Neuronal stem cell (in vitro differentiated cells): ENCODE results near the gene PAQR5.

Experiments used
- DNase-seq: peaks from one replicate; pipeline ENCODE4 v3.0.0-alpha.2; 2013; ENCODE audit warnings: low spot score
- H2AFZ ChIP-seq: one replicate; pipeline ENCODE4 v1.6.1; 2013; ENCODE audit warnings: mild to moderate bottlenecking, low read length, inconsistent platforms
- H2AK5ac ChIP-seq: 2 replicates; pipeline ENCODE4 v1.6.1; 2013; ENCODE audit warnings: low read depth, mild to moderate bottlenecking, inconsistent platforms, low read length, moderate library complexity, mixed read lengths
- H2BK120ac ChIP-seq: 2 replicates; pipeline ENCODE4 v1.6.1; 2013; ENCODE audit warnings: low read depth, mild to moderate bottlenecking, inconsistent platforms, low read length, moderate library complexity, mixed read lengths
- H2BK12ac ChIP-seq: one replicate; pipeline ENCODE4 v1.6.1; 2013; ENCODE audit warnings: low read length, inconsistent platforms
- H2BK15ac ChIP-seq: 2 replicates; pipeline ENCODE4 v1.6.1; 2013; ENCODE audit warnings: mild to moderate bottlenecking, low read length, inconsistent platforms, mixed read lengths
- H2BK5ac ChIP-seq: one replicate; pipeline ENCODE4 v1.6.1; 2013; ENCODE audit warnings: inconsistent platforms, mild to moderate bottlenecking, low read length, moderate library complexity
- H3K14ac ChIP-seq: one replicate; pipeline ENCODE4 v1.6.1; 2013; ENCODE audit warnings: low read length, inconsistent platforms
- H3K18ac ChIP-seq: 2 replicates; pipeline ENCODE4 v1.6.1; 2013; ENCODE audit warnings: low read length, inconsistent platforms
- H3K23ac ChIP-seq: 2 replicates; pipeline ENCODE4 v1.6.1; 2013; ENCODE audit warnings: low read depth, mild to moderate bottlenecking, mixed read lengths, low read length, inconsistent platforms; ENCODE audit not compliant: poor library complexity
- H3K27ac ChIP-seq: replicated peaks from 3 replicates; pipeline ENCODE4 v1.5.1; 2013; ENCODE audit warnings: low read length, inconsistent platforms
- H3K27me3 ChIP-seq, 3 experiments: 2 replicates each; pipeline ENCODE4 v1.6.1; 2013; ENCODE audit warnings: low read length in 3 of 3, mild to moderate bottlenecking in 2 of 3, inconsistent platforms in 1 of 3, low read depth in 1 of 3, mixed read lengths in 1 of 3, moderate library complexity in 1 of 3; ENCODE audit not compliant: control insufficient read depth in 3 of 3, insufficient read depth in 3 of 3
- H3K36me3 ChIP-seq, 2 donors: replicated peaks in 1 of 2; 2 replicates each; pipeline ENCODE4 v1.6.1; 2013; ENCODE audit warnings: low read length in 2 of 2; ENCODE audit not compliant: control insufficient read depth in 2 of 2, insufficient read depth in 2 of 2
- H3K4ac ChIP-seq: 2 replicates; pipeline ENCODE4 v1.6.1; 2013; ENCODE audit warnings: inconsistent platforms, mild to moderate bottlenecking, low read length, moderate library complexity
- H3K4me1 ChIP-seq, 2 donors: 1 replicate in 1 of 2; 2 replicates in 1 of 2; pipeline ENCODE4 v1.6.1; 2013; ENCODE audit warnings: low read length in 2 of 2, low read depth in 1 of 2; ENCODE audit not compliant: control insufficient read depth in 2 of 2, insufficient read depth in 1 of 2
- H3K4me2 ChIP-seq: one replicate; pipeline ENCODE4 v1.6.1; 2013; ENCODE audit warnings: mild to moderate bottlenecking, low read length, inconsistent platforms; ENCODE audit not compliant: insufficient read depth, poor library complexity, severe bottlenecking
- H3K4me3 ChIP-seq, 2 donors: 2 replicates each; pipeline ENCODE4 v1.5.1; 2013; ENCODE audit warnings: low read length in 2 of 2, mild to moderate bottlenecking in 2 of 2, inconsistent platforms in 1 of 2, moderate library complexity in 1 of 2
- H3K79me1 ChIP-seq: one replicate; pipeline ENCODE4 v1.6.1; 2013; ENCODE audit warnings: low read depth, mild to moderate bottlenecking, inconsistent platforms, low read length, moderate library complexity
- H3K9ac ChIP-seq: one replicate; pipeline ENCODE4 v1.6.1; 2013; ENCODE audit warnings: mild to moderate bottlenecking, low read depth, low read length, inconsistent platforms; ENCODE audit not compliant: poor library complexity
- H3K9me3 ChIP-seq, 2 donors: replicated peaks in 1 of 2; 2 replicates each; pipeline versions ENCODE3 to v1.6.1; 2013; ENCODE audit warnings: low read length in 2 of 2, mild to moderate bottlenecking in 2 of 2, inconsistent platforms in 1 of 2, low read depth in 1 of 2, mixed read lengths in 1 of 2, moderate library complexity in 1 of 2; ENCODE audit not compliant: control insufficient read depth in 2 of 2, insufficient read depth in 1 of 2
- H4K8ac ChIP-seq: one replicate; pipeline ENCODE4 v1.6.1; 2013; ENCODE audit warnings: low read depth, mild to moderate bottlenecking, inconsistent platforms, low read length, moderate library complexity
- H4K91ac ChIP-seq: one replicate; pipeline ENCODE4 v1.6.1; 2013; ENCODE audit warnings: low read length, low read depth, mild to moderate bottlenecking, inconsistent platforms; ENCODE audit not compliant: poor library complexity
- WGBS, 2 donors: extraction: QIAGEN DNeasy Blood & Tissue Kit; methylation state at CpG; one replicate each; pipeline ENCODE4 v1.1.7; 2013; ENCODE audit warnings: missing lambda C conversion rate in 2 of 2, mixed read lengths in 1 of 2; ENCODE audit not compliant: insufficient read length in 2 of 2, insufficient replicate concordance in 1 of 2; ENCODE audit errors: extremely low coverage in 2 of 2; 5-methylcytosine and 5-hydroxymethylcytosine counted together

Gene PAQR5

DNA sequence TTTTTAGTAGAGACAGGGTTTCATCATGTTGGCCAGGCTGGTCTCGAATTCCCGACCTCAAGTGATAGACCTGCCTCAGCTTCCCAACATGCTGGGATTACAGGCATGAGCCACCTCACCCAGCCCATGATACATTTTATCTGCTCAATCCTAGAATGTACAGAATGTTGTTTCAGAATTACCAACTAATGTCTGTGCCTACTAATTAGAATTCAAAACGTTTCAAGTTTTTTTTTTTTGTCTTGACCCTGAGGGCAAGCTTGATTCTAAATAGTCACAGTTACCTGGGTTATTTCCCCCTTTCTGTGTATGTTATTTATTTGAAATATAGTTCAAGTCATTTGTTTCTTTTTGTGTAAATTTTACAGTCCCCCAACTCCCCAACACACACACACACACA, 110.1 kb downstream of the PAQR5 start:
- Histone ChIP-seq H3K36me3 (no peaks in the 10 kb centered on the region), H3K23ac (no peak overlapping the region), H3K4me1 (no peaks in the 10 kb centered on the region), H2BK12ac (no peak overlapping the region), H3K79me1 (no peaks in the 10 kb centered on the region), H2BK120ac (no peak overlapping the region), H2BK15ac (no peak overlapping the region), H4K8ac (no peak overlapping the region), H3K4me3 (no peak overlapping the region), H3K27me3 (no peaks in the 10 kb centered on the region), H3K9me3 (no peaks in the 10 kb centered on the region), H3K4me2 (no peak overlapping the region), H3K14ac (no peak overlapping the region), H2AFZ (no peak overlapping the region), H3K9ac (no peak overlapping the region), H3K4ac (no peak overlapping the region), H3K27ac (no peak overlapping the region), H4K91ac (no peak overlapping the region), H2AK5ac (no peak overlapping the region), H2BK5ac (no peak overlapping the region), H3K18ac (no peak overlapping the region)
- no peak for DNase-seq
- WGBS, 2 donors: no CpG with 5 or more reads among the region's 3 CpGs

DNA sequence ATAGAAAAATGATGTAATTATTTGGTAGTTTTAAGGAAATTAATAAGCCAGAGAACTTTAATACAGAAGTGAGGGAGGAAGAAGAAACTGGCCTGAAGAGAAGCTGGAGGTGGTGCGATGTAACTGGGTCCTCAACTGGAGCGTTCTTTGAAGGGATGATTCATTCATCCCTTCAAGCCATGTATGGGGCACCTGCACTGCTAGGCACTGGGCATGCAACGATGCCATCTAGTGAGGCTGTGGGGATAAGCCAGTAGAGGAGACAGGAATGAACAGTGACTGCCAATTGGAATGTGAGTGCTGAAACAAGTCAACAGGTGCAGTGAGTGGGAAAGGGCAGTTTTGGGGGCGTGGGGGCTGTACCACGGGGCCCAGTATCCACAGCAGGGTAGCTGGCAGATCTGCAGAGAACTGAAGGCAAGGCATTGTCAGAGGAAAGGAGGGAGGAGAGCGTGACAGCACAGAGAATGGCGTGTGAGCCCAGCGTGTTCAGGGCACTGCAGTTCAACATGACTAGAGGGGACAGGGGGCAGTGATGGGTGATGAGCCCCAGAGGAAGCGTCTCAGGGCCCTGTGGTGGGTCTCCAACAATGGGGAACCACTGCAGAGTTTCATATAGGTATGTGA, 111.6 kb downstream of the PAQR5 start:
- Histone ChIP-seq H3K27me3 (no peaks in the 10 kb centered on the region), H2AFZ (no peak overlapping the region), H3K27ac (no peak overlapping the region), H2BK12ac (no peak overlapping the region), H4K91ac (no peak overlapping the region), H3K4ac (no peak overlapping the region), H2BK5ac (no peak overlapping the region), H3K4me1 (no peaks in the 10 kb centered on the region), H3K18ac (no peak overlapping the region), H3K14ac (no peak overlapping the region), H2BK15ac (no peak overlapping the region), H4K8ac (no peak overlapping the region), H3K9ac (peak overlapping the region; percentile 64), H2AK5ac (no peak overlapping the region), H3K4me3 (no peak overlapping the region), H3K79me1 (peaks cover 1% of the 10 kb centered on the region), H3K9me3 (no peaks in the 10 kb centered on the region), H3K4me2 (no peak overlapping the region), H3K23ac (no peak overlapping the region), H2BK120ac (no peak overlapping the region), H3K36me3 (no peaks in the 10 kb centered on the region)
- DNase-seq: no peak
- WGBS, 2 donors: no CpG with 5 or more reads among the region's 9 CpGs

DNA sequence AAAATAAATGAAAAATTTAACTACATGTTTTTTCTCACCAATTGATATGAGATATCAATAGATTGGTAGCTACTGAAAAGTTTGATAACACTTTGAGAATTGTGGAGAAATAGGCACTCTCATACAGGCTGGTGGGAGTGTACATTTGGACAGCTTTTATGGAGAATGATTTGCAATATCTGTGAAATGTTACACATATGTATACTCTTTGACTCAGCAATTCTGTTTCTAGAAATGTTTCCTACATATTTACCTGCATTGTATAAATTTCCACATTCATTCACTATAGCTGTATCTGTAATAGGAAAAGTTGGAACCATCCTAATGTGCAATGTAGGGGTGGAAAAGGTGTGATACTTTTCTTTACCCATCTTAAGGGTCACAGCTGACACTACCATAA, 113.6 kb downstream of the PAQR5 start:
- no peak overlapping the region for H3K23ac ChIP-seq
- no peak overlapping the region for H2BK120ac ChIP-seq
- H2AFZ ChIP-seq: no peak overlapping the region
- H2BK12ac ChIP-seq: no peak overlapping the region
- no peak overlapping the region for H2BK5ac ChIP-seq
- peaks cover 0 to 2% of the 10 kb centered on the region in 2 donors for H3K4me1 ChIP-seq
- H3K27me3 ChIP-seq: no peaks in the 10 kb centered on the region
- no peak overlapping the region for H3K4me3 ChIP-seq
- no peak for DNase-seq
- no peak overlapping the region for H3K14ac ChIP-seq
- H4K91ac ChIP-seq: no peak overlapping the region
- H4K8ac ChIP-seq: no peak overlapping the region
- no peak overlapping the region for H3K18ac ChIP-seq
- no peak overlapping the region for H2AK5ac ChIP-seq
- H3K4me2 ChIP-seq: no peak overlapping the region
- peaks cover 0 to 12% of the 10 kb centered on the region in 2 donors for H3K36me3 ChIP-seq
- H3K9me3 ChIP-seq: no peaks in the 10 kb centered on the region
- H3K27ac ChIP-seq: no peak overlapping the region
- no peak overlapping the region for H3K9ac ChIP-seq
- H2BK15ac ChIP-seq: no peak overlapping the region
- peaks cover 1% of the 10 kb centered on the region for H3K79me1 ChIP-seq
- H3K4ac ChIP-seq: no peak overlapping the region

DNA sequence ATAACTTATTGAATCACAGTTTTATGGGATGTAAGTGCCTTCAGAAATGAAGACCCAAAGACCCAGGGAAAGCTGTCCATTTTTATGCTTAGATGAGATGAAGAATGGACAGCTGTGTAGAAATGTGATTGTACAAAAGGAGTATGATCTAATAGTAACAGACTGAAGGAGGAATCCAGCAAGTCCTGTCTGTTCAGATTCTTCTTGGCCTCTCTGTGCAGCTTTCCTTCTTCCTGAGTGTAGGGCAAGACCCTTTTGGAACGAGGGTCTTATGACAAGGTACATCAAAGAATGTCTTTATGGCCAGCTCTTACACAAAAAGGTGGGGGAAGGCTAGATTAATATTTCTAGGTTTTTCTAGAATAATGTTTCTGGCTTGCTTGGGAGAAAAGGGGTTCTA, 114.0 kb downstream of the PAQR5 start:
- H2BK5ac ChIP-seq: no peak overlapping the region
- peaks cover 1% of the 10 kb centered on the region for H3K79me1 ChIP-seq
- no peaks in the 10 kb centered on the region for H3K9me3 ChIP-seq
- H4K8ac ChIP-seq: no peak overlapping the region
- peaks cover 0 to 16% of the 10 kb centered on the region in 2 donors for H3K36me3 ChIP-seq
- H3K27me3 ChIP-seq: no peaks in the 10 kb centered on the region
- WGBS, 2 donors: no CpG with 5 or more reads among the region's 1 CpG
- H3K4me1 ChIP-seq: peaks cover 0 to 2% of the 10 kb centered on the region in 2 donors
- no peak overlapping the region for H2BK12ac ChIP-seq
- DNase-seq: no peak
- H4K91ac ChIP-seq: no peak overlapping the region
- no peak overlapping the region for H3K4me2 ChIP-seq
- no peak overlapping the region for H2AK5ac ChIP-seq
- no peak overlapping the region for H3K9ac ChIP-seq
- no peak overlapping the region for H3K27ac ChIP-seq
- no peak overlapping the region for H2BK120ac ChIP-seq
- H3K18ac ChIP-seq: no peak overlapping the region
- no peak overlapping the region for H3K23ac ChIP-seq
- no peak overlapping the region for H2AFZ ChIP-seq
- H2BK15ac ChIP-seq: no peak overlapping the region
- H3K4me3 ChIP-seq: no peak overlapping the region
- H3K14ac ChIP-seq: no peak overlapping the region
- H3K4ac ChIP-seq: no peak overlapping the region
